Stimulated activated CD4-positive, alpha-beta T cell treated with anti-CD3 and anti-CD28 coated beads, Interleukin-1b, Interleukin-23, amount 100 ng/mL, for 4 hours (primary cell): ENCODE measurements around the gene BEGAIN.

ENCODE experiments used
- DNase-seq, 2 donors: peaks; one replicate each; pipeline ENCODE4 v3.0.0-alpha.2; 2020; ENCODE audit warnings: low read depth in 2 of 2

Gene BEGAIN

GRCh38 chr14:100537446-100538350, 49.5 kb downstream of the BEGAIN start:
- DNase-seq, result no peak

- DNase-seq, result no peak
Measured at GRCh38 chr14:100536721-100537445, 50.3 kb downstream of the BEGAIN start.

GRCh38 chr14:100536121-100536510, 51.1 kb downstream of the BEGAIN start:
- DNase-seq, result no peak

GRCh38 chr14:100535287-100536120, 51.7 kb downstream of the BEGAIN start:
- DNase-seq, result no peak

- no peak for DNase-seq
Measured at GRCh38 chr14:100534528-100535286, 52.5 kb downstream of the BEGAIN start.

GRCh38 chr14:100533656-100534485, 53.3 kb downstream of the BEGAIN start:
- no peak for DNase-seq

GRCh38 chr14:100532906-100533655, 54.1 kb downstream of the BEGAIN start:
- no peak for DNase-seq

- no peak for DNase-seq
Measured at GRCh38 chr14:100532154-100532861, 54.9 kb downstream of the BEGAIN start.

- DNase-seq, result no peak
Measured at GRCh38 chr14:100531152-100532121, 55.8 kb downstream of the BEGAIN start.

GRCh38 chr14:100530270-100531072, 56.7 kb downstream of the BEGAIN start:
- no peak for DNase-seq

GRCh38 chr14:100529561-100530031, 57.6 kb downstream of the BEGAIN start:
- DNase-seq, result no peak

GRCh38 chr14:100528962-100529560, 58.2 kb downstream of the BEGAIN start:
- no peak for DNase-seq

GRCh38 chr14:100526632-100527031, 60.6 kb downstream of the BEGAIN start:
- no peak for DNase-seq

GRCh38 chr14:100526057-100526456, 61.2 kb downstream of the BEGAIN start:
- no peak for DNase-seq

- DNase-seq, result no peak
Measured at GRCh38 chr14:100525615-100526014, 61.6 kb downstream of the BEGAIN start.

GRCh38 chr14:100524933-100525243, 62.3 kb downstream of the BEGAIN start:
- DNase-seq, result peak in 1 of 2 donors; percentile 4
